Left cardiac atrium (tissue), 4 donors: ENCODE results near the gene P4HA1. TPM values are rescaled to one million over a fixed set of nuclear protein-coding genes. Genes with fewer than 3 reads are reported as not detected.
"Not testable (repeated sequence)": the region's sequence is repeated elsewhere in the genome, so short reads cannot be mapped to it uniquely, and the experiment has no call there.

Source experiments
- ATAC-seq, 2 donors: fragments of 200-7000 bp; cut with Tn5 transposase; one replicate each; pipeline ENCODE4 v1.9.1; 2020; ENCODE audit warnings: mild to moderate bottlenecking in 2 of 2, moderate library complexity in 2 of 2
- DNase-seq: peaks from one replicate; pipeline ENCODE4 v3.0.0-alpha.2; 2020
- intact Hi-C, 2 donors: fragments of 100-400 bp; cut with DNase I; formaldehyde crosslinking; loops; one replicate each; pipeline versions ENCODE4 v1.14.1 to v1.15.1; 2022 to 2023
- total RNA-seq, 2 donors: library from RNA; stranded (reverse); fragmentation: NEBNext Ultra II Directional; extraction: Animal tissue kit (Norgen Biotek cat#: 25700); gene quantifications; one replicate each; pipeline ENCODE4 v1.2.1, GENCODE V29; 2021
- donor health status: DM: no; HTN: yes; CAD: no.
- donor health status: DM: no; HTN: yes; CAD: no; lungs with severe emphysema.
- donor health status: DM: yes; HTN: yes; CAD: no.
- donor health status: Dilated cardiomyopathy.

Gene P4HA1
- total RNA-seq, 2 donors from 2014 or later = 41.0 to 51.0 TPM

DNA sequence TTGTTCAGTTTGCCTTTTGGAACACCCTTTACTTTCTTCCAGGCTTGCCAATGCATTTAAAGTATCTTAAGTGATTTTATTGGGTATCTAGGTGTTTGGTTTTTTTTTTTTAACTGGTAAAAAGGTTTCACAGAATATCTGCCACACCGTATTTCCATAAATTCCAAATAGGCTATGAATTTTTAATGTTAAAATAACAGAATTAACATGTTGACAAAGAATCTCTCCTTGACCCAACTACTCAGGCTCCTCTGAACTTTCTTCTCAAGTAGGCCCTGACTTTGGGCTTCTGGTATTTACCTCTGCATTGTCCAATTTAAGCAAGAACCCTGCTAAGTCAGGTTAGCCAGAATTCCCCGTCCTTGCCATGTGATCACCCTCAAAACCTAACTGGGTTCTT, 80.9 kb downstream of the P4HA1 start:
- DNase-seq = no peak
- no peak for ATAC-seq
- intact Hi-C loops = no loop called here

DNA sequence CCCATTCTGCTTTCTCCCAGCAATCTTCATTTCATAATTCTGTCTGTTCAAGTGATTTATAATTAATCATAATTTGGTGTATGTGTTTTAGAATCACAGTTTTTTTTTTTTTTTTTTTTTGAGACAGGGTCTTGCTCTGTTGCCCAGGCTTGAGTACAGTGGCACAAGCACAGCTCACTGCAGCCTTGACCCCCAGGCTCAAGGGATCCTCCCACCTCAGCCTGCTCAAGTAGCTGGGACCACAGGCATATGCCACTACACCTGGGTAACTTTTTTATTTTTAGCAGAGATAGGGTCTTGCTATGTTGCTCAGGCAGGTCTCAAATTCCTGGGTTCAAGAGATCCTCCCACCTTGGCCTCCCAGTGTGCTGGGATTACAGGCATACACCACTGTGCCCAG, 92.8 kb downstream of the P4HA1 start:
- ATAC-seq = no peak
- intact Hi-C loops = no loop called here
- DNase-seq = no peak

DNA sequence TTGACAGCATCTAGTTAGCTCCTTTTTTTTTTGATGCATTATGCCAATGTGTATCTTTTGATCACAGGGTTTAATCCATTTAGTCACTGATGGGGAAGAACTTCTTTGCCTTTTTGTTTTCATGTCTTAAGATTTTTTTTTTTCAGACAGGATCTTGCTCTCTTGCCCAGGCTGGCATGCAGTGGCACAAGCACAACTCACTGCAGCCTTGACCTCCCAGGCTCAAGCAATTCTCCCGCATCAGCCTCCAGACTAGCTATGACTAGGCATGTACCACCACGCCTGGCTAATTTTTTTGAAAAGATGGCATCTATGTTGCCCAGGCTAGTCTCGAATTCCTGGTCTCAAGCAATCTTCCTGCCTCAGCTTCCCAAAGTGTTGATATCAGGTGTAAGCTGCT, 95.7 kb downstream of the P4HA1 start:
- DNase-seq = no peak
- intact Hi-C loops = no loop called here
- no peak for ATAC-seq

DNA sequence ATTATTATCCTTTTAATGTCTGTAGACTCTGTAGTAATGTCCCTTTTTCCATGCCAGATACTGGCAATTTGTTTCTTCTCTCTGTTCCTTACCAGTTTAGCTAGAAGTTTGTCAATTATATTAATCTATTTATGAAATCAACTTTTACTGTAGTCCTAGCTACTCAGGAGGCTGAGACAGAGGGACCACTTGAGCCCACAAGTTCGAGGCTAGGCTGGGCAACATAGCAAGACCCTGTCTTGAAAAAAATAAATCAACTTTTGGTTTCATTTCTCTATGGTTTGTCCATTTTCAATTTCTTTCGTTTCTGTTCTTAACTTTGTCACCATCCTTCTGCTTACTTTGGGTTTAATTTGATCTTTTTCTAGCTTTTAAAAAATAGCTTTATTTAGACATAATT, 99.6 kb downstream of the P4HA1 start:
- intact Hi-C loops = no loop called here
- ATAC-seq (no peak), DNase-seq (no peak)

DNA sequence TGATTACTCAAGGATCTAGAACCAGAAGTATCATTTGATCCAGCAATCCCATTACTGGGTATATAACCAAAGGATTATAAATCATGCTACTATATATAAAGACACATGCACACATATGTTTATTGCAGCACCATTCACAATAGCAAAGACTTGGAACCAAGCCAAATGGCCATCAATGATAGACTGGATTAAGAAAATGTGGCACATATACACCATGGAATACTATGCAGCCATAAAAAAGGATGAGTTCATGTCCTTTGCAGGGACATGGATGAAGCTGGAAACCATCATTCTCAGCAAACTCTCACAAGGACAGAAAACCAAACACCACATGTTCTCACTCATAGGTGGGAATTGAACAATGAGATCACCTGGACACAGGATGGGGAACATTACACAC, 101.2 kb downstream of the P4HA1 start:
- DNase-seq, ATAC-seq, intact Hi-C loops: not testable (repeated sequence)

DNA sequence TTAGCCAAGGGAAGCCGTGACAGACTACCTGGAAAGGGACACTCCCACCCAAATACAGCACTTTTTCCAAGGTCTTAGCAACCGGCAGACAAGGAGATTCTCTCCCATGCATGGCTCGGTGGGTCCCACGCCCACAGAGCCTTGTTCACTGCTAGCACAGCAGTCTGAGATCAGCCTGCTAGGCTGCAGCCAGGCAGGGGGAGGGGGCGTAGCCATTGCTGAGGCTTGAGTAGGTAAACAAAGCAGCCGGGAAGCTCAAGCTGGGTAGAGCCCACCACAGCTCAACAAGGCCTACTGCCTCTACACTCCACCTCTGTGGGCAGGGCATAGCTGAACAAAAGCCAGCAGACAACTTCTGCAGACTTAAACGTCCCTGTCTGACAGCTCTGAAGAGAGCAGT, 106.9 kb downstream of the P4HA1 start:
- DNase-seq, ATAC-seq, intact Hi-C loops: not testable (repeated sequence)

DNA sequence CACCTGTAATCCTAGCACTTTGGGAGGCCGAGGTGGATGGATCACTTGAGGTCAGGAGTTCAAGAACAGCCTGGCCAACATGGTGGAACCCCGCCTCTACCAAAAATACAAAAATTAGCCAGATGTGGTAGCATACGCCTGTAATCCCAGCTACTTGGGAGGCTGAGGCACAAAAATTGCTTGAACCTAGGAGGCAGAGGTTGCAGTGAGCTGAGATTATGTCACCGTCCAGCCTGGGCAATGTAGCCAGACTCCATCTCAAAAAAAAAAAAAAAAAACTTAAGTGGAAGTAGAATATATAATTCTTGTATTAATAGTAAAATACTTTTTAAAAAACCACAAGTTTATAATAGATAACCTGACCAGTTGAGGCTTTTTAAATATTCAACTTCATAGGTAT, 112.0 kb downstream of the P4HA1 start:
- intact Hi-C loops, ATAC-seq, DNase-seq: not testable (repeated sequence)

DNA sequence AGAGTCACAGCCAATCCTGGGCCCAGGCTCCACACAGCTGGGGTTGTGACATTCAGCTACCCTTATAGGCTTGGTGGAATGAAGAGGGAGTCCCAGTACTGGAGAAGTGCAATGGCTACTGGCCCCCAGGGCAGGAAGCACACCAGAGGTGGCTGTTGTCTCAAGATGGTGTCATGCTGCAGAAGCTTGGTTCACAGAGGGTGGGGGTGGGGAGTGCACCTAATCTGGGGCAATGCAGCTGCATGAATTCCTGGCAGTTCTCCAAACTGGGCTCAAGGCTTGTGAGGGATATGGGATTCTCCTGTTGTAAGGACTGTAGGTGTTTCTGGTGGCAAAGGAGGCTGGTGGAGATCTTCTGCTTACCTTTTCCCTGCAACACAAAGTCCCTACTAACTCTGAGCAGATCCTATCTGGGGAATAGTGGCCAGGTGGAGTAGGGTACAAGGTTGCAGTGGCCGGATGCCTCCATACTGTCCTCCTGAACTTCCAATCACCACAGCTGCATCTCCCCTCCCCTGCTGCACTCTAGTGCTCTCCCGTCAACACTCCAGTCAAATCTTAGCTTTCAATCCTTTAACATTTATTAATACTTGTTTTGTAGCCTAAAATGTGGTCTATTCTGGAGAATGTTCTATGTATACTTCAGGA, 114.7 kb downstream of the P4HA1 start:
- ATAC-seq (peak in 1 of 2 donors; percentile 35), DNase-seq (no peak)
- intact Hi-C loops = no loop called here

DNA sequence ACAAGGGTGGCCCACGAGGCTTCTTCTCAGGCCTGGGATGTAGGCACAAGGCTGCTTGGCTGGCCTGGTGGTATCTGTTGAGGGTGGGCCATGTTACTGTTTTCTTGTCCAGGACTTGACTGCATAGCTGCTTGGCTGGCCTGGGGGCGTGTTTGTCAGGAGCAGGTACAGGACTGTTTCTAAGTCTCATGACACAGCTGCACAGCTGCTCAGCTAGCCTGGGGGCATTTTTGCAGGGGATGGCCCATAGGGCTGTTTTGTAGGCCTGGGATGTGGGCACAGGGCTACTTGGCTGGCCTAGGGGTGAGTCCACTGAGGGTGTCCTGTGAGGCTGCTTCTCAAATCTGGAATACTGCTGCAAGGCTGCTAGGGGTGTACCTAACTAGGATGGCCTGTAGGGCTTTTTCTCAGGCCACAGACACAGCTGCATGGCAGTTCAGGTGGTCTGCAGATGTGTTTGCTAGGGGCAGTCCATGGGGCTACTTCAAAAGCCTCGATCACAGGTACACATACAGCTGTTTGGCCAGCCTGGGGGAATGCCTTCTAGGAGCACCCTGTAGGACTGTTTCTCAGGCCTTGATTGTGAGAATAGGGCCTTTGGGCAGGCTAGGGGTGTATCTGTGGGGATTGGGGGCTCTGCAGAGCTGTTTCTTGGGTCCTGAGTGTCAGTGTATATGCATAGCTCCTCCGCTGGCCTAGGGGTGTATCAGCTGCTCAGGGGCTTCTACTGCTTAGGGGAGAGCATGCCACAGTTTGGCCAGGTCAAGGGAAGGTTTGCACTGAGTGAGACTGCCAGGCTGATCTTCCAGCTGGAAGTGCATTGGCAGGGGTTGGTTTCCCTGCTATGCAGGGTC, 115.4 kb downstream of the P4HA1 start:
- DNase-seq (no peak), ATAC-seq (peak in 1 of 2 donors; percentile 29)
- intact Hi-C loops = no loop called here

DNA sequence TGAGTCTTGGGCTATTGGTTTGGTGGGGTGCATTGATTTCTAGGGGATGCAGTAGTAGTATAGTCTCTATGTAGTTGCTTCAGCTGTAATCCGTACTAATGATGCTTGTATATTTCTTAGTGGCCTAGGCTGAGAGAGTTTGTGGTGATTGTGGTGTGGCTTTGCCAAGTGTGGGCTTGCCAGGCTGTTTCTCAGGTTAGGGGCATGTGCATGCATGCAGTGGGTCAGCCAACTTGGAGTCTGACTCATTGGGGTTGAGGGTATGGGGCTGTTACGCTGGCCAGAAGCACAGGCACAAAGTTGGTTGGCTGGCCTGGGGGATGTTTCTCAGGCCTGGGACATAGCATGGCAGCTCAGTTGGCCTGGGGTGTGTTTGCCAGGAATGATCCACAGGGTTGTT, 116.3 kb downstream of the P4HA1 start:
- DNase-seq (no peak), ATAC-seq (no peak)
- intact Hi-C loops = no loop called here

DNA sequence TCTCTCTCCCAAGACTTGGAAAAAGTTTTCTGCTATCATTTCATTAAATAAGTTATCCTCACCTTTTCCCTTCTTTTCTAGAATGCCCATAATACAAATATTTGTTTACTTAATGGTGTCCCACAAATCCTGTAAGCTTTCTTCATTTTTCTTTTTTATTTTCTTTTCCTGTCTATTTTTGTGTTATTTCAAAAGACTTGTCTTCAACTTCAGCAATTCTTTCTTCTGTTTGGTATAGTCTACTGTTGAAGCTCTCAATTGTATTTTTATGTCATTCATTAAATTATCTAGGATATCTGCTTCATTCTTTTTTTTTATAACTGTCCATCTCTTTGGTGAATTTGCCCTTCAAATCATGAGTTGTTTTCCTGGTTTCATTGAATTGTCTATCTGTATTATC, 117.0 kb downstream of the P4HA1 start:
- ATAC-seq = no peak
- DNase-seq = no peak
- intact Hi-C loops = no loop called here

DNA sequence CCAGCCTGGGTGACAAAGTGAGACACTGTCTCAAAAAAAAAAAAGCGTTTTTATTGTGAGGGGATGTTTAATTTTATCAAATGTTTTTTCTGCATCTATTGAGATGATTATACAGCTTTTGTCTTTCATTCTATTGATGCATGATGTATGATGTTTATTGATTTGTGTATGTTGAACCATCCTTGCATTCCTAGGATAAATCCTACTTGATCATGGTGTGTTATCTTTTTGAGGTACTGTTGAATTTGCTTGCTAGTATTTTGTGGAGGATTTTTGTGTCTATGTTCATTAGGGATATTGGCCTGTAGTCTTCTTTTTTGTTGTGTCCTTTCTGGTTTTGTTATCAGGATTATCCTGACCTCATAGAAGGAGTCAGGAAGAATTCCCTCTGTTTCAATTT, 119.8 kb downstream of the P4HA1 start:
- no peak for ATAC-seq
- DNase-seq = no peak
- intact Hi-C loops = no loop called here

Other genes with a start within 250 kb of the P4HA1 start
- gene OIT3, start 203.1 kb downstream of the P4HA1 start, total RNA-seq = under 1 TPM; 0.09 to 0.29 TPM
- 10 to 100 TPM in 1 of 2 donors, 1 to 10 TPM in 1; 6.6 to 10.7 TPM for gene PLA2G12B, start 142.1 kb downstream of the P4HA1 start, total RNA-seq
- gene NUDT13, start 13.6 kb upstream of the P4HA1 start, total RNA-seq = 1 to 10 TPM; 1.6 to 2.7 TPM
- 10 to 100 TPM; 17.3 to 18.2 TPM for gene ECD, start 71.1 kb upstream of the P4HA1 start, total RNA-seq
- gene FAM149B1, start 71.3 kb upstream of the P4HA1 start, total RNA-seq = 10 to 100 TPM; 13.6 to 15.3 TPM
- 10 to 100 TPM in 1 of 2 donors, 1 to 10 TPM in 1; 8.8 to 11.5 TPM for gene DNAJC9, start 150.4 kb upstream of the P4HA1 start, total RNA-seq
- 10 to 100 TPM; 78.8 to 82.1 TPM for gene MRPS16, start 155.8 kb upstream of the P4HA1 start, total RNA-seq